CD14-positive monocyte (primary cell): ENCODE data around the gene APOO. TPM values are rescaled to one million over a fixed set of nuclear protein-coding genes. Genes with fewer than 3 reads are reported as not detected.
A peak's percentile ranks its signal among the peaks of the same experiment; 100 is the strongest.

Source experiments
- DNase-seq, 3 donors: peaks; one replicate each; pipeline ENCODE4 v3.0.0-alpha.2; 2011 to 2022
- H2AFZ ChIP-seq: 2 replicates; pipeline ENCODE4 v1.6.0; 2012; ENCODE audit warnings: mild to moderate bottlenecking, low read depth, low read length, inconsistent platforms; ENCODE audit not compliant: insufficient read depth, poor library complexity, severe bottlenecking
- H3K27ac ChIP-seq, 2 donors: 1 replicate in 1 of 2; 2 replicates in 1 of 2; pipeline ENCODE4 v1.5.1; 2012 to 2013; ENCODE audit warnings: low read length in 2 of 2, control low read depth in 1 of 2, inconsistent platforms in 1 of 2, low read depth in 1 of 2, mild to moderate bottlenecking in 1 of 2
- H3K27me3 ChIP-seq, 2 donors: one replicate each; pipeline versions ENCODE4 v1.6.0 to v1.6.1; 2011 to 2013; ENCODE audit warnings: low read length in 2 of 2; ENCODE audit not compliant: control insufficient read depth in 2 of 2, insufficient read depth in 2 of 2
- H3K36me3 ChIP-seq, 2 donors: replicated peaks in 1 of 2; 1 replicate in 1 of 2; 2 replicates in 1 of 2; pipeline versions ENCODE4 v1.5.1 to v1.6.1; 2012 to 2013; ENCODE audit warnings: low read length in 2 of 2, control low read depth in 1 of 2, inconsistent platforms in 1 of 2, mild to moderate bottlenecking in 1 of 2; ENCODE audit not compliant: insufficient read depth in 2 of 2, control insufficient read depth in 1 of 2
- H3K4me1 ChIP-seq, 2 donors: 1 replicate in 1 of 2; 2 replicates in 1 of 2; pipeline versions ENCODE4 v1.5.1 to v1.6.1; 2012 to 2013; ENCODE audit warnings: low read length in 2 of 2, control low read depth in 1 of 2, inconsistent platforms in 1 of 2, mild to moderate bottlenecking in 1 of 2, moderate library complexity in 1 of 2; ENCODE audit not compliant: insufficient read depth in 2 of 2, control insufficient read depth in 1 of 2
- H3K4me2 ChIP-seq: replicated peaks from 2 replicates; pipeline ENCODE3; 2012; ENCODE audit warnings: low read length, moderate library complexity, mild to moderate bottlenecking; ENCODE audit not compliant: poor library complexity, severe bottlenecking; ENCODE audit errors: extremely low read depth
- H3K4me3 ChIP-seq, 3 experiments: fragments of 200-600 bp in 1 of 3; sonication (generic) in 1 of 3; replicated peaks in 1 of 3; 1 replicate in 2 of 3; 2 replicates in 1 of 3; pipeline ENCODE4 v1.5.1; 2011 to 2013; ENCODE audit warnings: low read length in 3 of 3, mild to moderate bottlenecking in 3 of 3, control low read depth in 2 of 3, low read depth in 2 of 3, inconsistent platforms in 1 of 3, moderate library complexity in 1 of 3
- H3K79me2 ChIP-seq: 2 replicates; pipeline ENCODE4 v1.6.0; 2012; ENCODE audit warnings: mild to moderate bottlenecking, control low read depth, inconsistent platforms, low read length, moderate library complexity; ENCODE audit not compliant: insufficient read depth
- H3K9ac ChIP-seq: 2 replicates; pipeline ENCODE4 v1.6.0; 2017; ENCODE audit warnings: low read length, mild to moderate bottlenecking; ENCODE audit not compliant: insufficient read depth, poor library complexity, severe bottlenecking
- H3K9me3 ChIP-seq, 2 donors: replicated peaks in 1 of 2; 1 replicate in 1 of 2; 2 replicates in 1 of 2; pipeline versions ENCODE4 v1.5.1 to v1.6.1; 2012 to 2013; ENCODE audit warnings: low read length in 2 of 2, control low read depth in 1 of 2; ENCODE audit not compliant: control insufficient read depth in 1 of 2, insufficient read depth in 1 of 2
- H4K20me1 ChIP-seq: 2 replicates; pipeline ENCODE4 v1.6.0; 2012; ENCODE audit warnings: mild to moderate bottlenecking, low read length, control low read depth, moderate library complexity; ENCODE audit not compliant: insufficient read depth
- H3K27ac Mint-ChIP-seq, 7 donors: one replicate each; pipeline ENCODE4 v1.8.0; 2020; ENCODE audit warnings: mild to moderate bottlenecking in 7 of 7, mixed read lengths in 7 of 7, moderate library complexity in 6 of 7, inconsistent platforms in 2 of 7
- H3K27me3 Mint-ChIP-seq, 3 donors: one replicate each; pipeline ENCODE4 v1.8.0; 2021 to 2022; ENCODE audit warnings: low read depth in 3 of 3, mild to moderate bottlenecking in 3 of 3, mixed read lengths in 3 of 3, moderate library complexity in 3 of 3, inconsistent platforms in 1 of 3
- H3K36me3 Mint-ChIP-seq, 2 donors: one replicate each; pipeline ENCODE4 v1.8.0; 2020; ENCODE audit warnings: mixed read lengths in 2 of 2, inconsistent platforms in 1 of 2, mild to moderate bottlenecking in 1 of 2
- H3K4me1 Mint-ChIP-seq: one replicate; pipeline ENCODE4 v1.8.0; 2020; ENCODE audit warnings: mild to moderate bottlenecking, mixed read lengths
- H3K4me3 Mint-ChIP-seq, 2 donors: one replicate each; pipeline ENCODE4 v1.8.0; 2020; ENCODE audit warnings: mild to moderate bottlenecking in 2 of 2, mixed read lengths in 2 of 2, moderate library complexity in 1 of 2
- H3K9me3 Mint-ChIP-seq, 7 donors: one replicate each; pipeline ENCODE4 v1.8.0; 2020 to 2022; ENCODE audit warnings: mixed read lengths in 7 of 7, mild to moderate bottlenecking in 6 of 7, moderate library complexity in 6 of 7, inconsistent platforms in 2 of 7
- CTCF ChIP-seq: fragments of 200-600 bp; IDR thresholded peaks from one replicate; pipeline ENCODE4 v1.8.0; 2022; ENCODE audit warnings: antibody characterized with exemption, mild to moderate bottlenecking
- WGBS: methylation state at CpG from one replicate; pipeline ENCODE4 v1.1.5; 2013; ENCODE audit warnings: missing lambda C conversion rate; ENCODE audit not compliant: insufficient coverage; 5-methylcytosine and 5-hydroxymethylcytosine counted together
- intact Hi-C, 2 donors: fragments of 100-400 bp; cut with micrococcal nuclease; formaldehyde crosslinking; loops; one replicate each; pipeline versions ENCODE4 v1.15.0 to v1.15.1; 2023
- polyA plus RNA-seq, 3 donors: library from polyadenylated mRNA; depleted of rRNA in 1 of 3; unstranded in 2 of 3; stranded (reverse) in 1 of 3; fragments of 300-500 nt in 2 of 3; fragments of >200 nt in 1 of 3; fragmentation: Illumina TruSeq in 2 of 3; gene quantifications; 1 replicate in 2 of 3; 2 replicates in 1 of 3; pipeline ENCODE4 v1.2.3, GENCODE V29; 2012 to 2021

Gene APOO
- polyA plus RNA-seq, 3 donors, result 3.3 to 8.3 (median 4.6) TPM

DNA sequence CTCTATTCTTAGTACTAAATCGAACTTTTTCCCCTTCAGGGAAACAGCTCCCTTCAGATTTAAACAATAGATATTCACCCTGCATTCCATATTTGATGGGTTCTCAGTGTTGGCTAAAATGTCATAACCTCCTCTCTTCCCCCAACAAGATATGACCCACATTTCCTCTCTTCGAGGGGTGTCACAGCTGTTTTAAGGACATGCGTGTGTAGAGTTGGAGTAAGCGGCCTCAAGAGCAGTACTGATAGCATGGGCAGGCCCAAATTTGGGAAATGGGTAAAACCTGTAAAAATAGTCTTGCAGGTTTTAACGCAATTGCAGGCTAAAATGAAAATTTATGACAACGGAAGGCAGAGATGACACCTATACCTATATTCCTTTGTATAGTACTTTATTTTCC, 96.1 kb downstream of the APOO start:
- peak overlapping the region; percentile 55 for H3K4me2 ChIP-seq

GRCh38 chrX:23811108-23811651, 96.6 kb downstream of the APOO start:
- Mint-ChIP-seq H3K27me3 (peaks cover 0 to 9% (median 0%) of the 10 kb centered on the region in 3 donors), H3K27ac (peak overlapping the region; percentile 84 to 92 (median 91)), H3K9me3 (peaks cover 0 to 12% (median 2%) of the 10 kb centered on the region in 7 donors), H3K4me1 (peaks cover 14% of the 10 kb centered on the region), H3K4me3 (peak overlapping the region in 1 of 2 donors; percentile 59), H3K36me3 (no peaks in the 10 kb centered on the region)
- peak overlapping the region; percentile 43 for H3K9ac ChIP-seq
- peak overlapping the region in 1 of 3 experiments; percentile 46 for H3K4me3 ChIP-seq
- H3K79me2 ChIP-seq, result no peaks in the 10 kb centered on the region
- H3K9me3 ChIP-seq, result peaks cover 6 to 9% of the 10 kb centered on the region in 2 donors
- H3K27ac ChIP-seq, result peak overlapping the region; percentile 64 to 86
- WGBS, result no CpG with 5 or more reads among the region's 10 CpGs
- intact Hi-C loops, result no loop called here
- H3K4me2 ChIP-seq, result peak overlapping the region; percentile 55
- no peaks in the 10 kb centered on the region for H3K27me3 ChIP-seq
- H3K4me1 ChIP-seq, result peaks cover 21 to 28% of the 10 kb centered on the region in 2 donors
- peak; percentile 84 to 92 (median 88) for DNase-seq
- H3K36me3 ChIP-seq, result no peaks in the 10 kb centered on the region
- no peaks in the 10 kb centered on the region for H4K20me1 ChIP-seq
- no peak for TF ChIP-seq CTCF
- H2AFZ ChIP-seq, result peak overlapping the region; percentile 23

More for the DNA sequence above, 96.1 kb downstream of the APOO start:
- no peak for TF ChIP-seq CTCF
- Mint-ChIP-seq H3K36me3 (no peaks in the 10 kb centered on the region), H3K4me1 (peaks cover 14% of the 10 kb centered on the region), H3K27ac (peak overlapping the region; percentile 83 to 92 (median 91)), H3K27me3 (peaks cover 0 to 9% (median 0%) of the 10 kb centered on the region in 3 donors), H3K9me3 (peaks cover 0 to 11% (median 2%) of the 10 kb centered on the region in 7 donors), H3K4me3 (peak overlapping the region in 1 of 2 donors; percentile 59)
- Histone ChIP-seq H3K36me3 (no peaks in the 10 kb centered on the region), H3K27ac (peak overlapping the region; percentile 64 to 86), H3K79me2 (no peaks in the 10 kb centered on the region), H2AFZ (peak overlapping the region; percentile 23), H3K4me1 (peaks cover 24 to 28% of the 10 kb centered on the region in 2 donors), H3K4me3 (peak overlapping the region in 1 of 3 experiments; percentile 46), H4K20me1 (no peaks in the 10 kb centered on the region), H3K27me3 (no peaks in the 10 kb centered on the region), H3K9me3 (peaks cover 6 to 9% of the 10 kb centered on the region in 2 donors), H3K9ac (peak overlapping the region; percentile 43)
- WGBS, result no CpG with 5 or more reads among the region's 6 CpGs
- DNase-seq, result peak in 2 of 3 donors; percentile 30 to 65
- intact Hi-C loops, result no loop called here
